K562 (cell line): Measurements from ENCODE around the gene GNAL. TPM values are rescaled to one million over a fixed set of nuclear protein-coding genes. Genes with fewer than 3 reads are reported as not detected.

Experiments
- FUS ChIP-seq: fragments of 200-400 bp; formaldehyde crosslinking; optimal IDR thresholded peaks from 2 replicates; pipeline ENCODE3; 2017; ENCODE audit warnings: low read depth, low read length
- MITF ChIP-seq: IDR thresholded peaks from 2 replicates; pipeline ENCODE4 v1.6.1; 2014; ENCODE audit warnings: antibody characterized with exemption
- MTA1 ChIP-seq: fragments of 450-650 bp; IDR thresholded peaks from 2 replicates; pipeline ENCODE4 v1.6.1; 2017; ENCODE audit warnings: borderline replicate concordance
- NCOR1 ChIP-seq: fragments of 450-650 bp; IDR thresholded peaks from 2 replicates; pipeline ENCODE4 v1.6.1; 2016; ENCODE audit warnings: mild to moderate bottlenecking, moderate library complexity
- SFPQ ChIP-seq: fragments of 200-400 bp; formaldehyde crosslinking; IDR thresholded peaks from 2 replicates; pipeline ENCODE4 v1.6.1; 2017; ENCODE audit warnings: mild to moderate bottlenecking, low read depth, low read length, moderate library complexity
- ZNF184 ChIP-seq: sonication (generic); formaldehyde crosslinking; IDR thresholded peaks from 2 replicates; pipeline ENCODE4 v1.5.0; 2020; ENCODE audit warnings: missing genetic modification reagents
- ZNF318 ChIP-seq, 2 experiments: fragments of 450-650 bp; IDR thresholded peaks; 2 replicates each; pipeline ENCODE4 v1.6.1; 2016; ENCODE audit warnings: mild to moderate bottlenecking in 2 of 2, borderline replicate concordance in 1 of 2, low read depth in 1 of 2, moderate library complexity in 1 of 2
- polyA plus RNA-seq, 8 experiments: library from polyadenylated mRNA; depleted of rRNA in 4 of 8; stranded (reverse) in 5 of 8; unstranded in 3 of 8; fragments of >200 nt; fragmentation: Nextera tagmentation in 2 of 8; fragmentation: Illumina TruSeq in 1 of 8; extraction: Ambion mirVana in 2 of 8; extraction: Trizol in 1 of 8; gene quantifications; 2 replicates each; pipeline versions ENCODE4 v1.2.1 to v1.2.3, GENCODE V29; 2011 to 2014; ENCODE audit warnings: inconsistent platforms in 1 of 8, missing spikeins in 1 of 8
- total RNA-seq, 7 experiments: library from RNA; depleted of rRNA in 6 of 7; stranded (reverse); fragments of >200 nt in 6 of 7; fragmentation: Illumina TruSeq in 2 of 7; extraction: Trizol in 2 of 7; gene quantifications; 2 replicates each; pipeline versions ENCODE4 v1.2.1 to v1.2.3, GENCODE V29; 2011 to 2021; ENCODE audit warnings: low replicate concordance in 1 of 7

Gene GNAL
- total and polyA plus RNA-seq, 9 of the 15 experiments (the other 6 are each of a cell fraction or from before 2014, with no cell fraction given) = under 0.01 to 0.10 (median 0.01) TPM; not detected in 5

GRCh38 chr18:11925800-11926481, 236.9 kb downstream of the GNAL start (continued):
- TF ChIP-seq MITF (0 out of 2 replicates have a peak, but pooled peaks have one; percentile 18), NCOR1 (peak; percentile 96), SFPQ (no peak), MTA1 (peak; percentile 91), FUS (no peak), ZNF184 (no peak), ZNF318 (IDR thresholded peaks at IDR 0.05; ENCODE audit: borderline replicate concordance in 1 of 2, low read depth in 1 of 2) (0 out of 4 replicates have a peak, but pooled peaks of 1 of the 2 experiments have one; percentile 51)
